ENCODE data around the gene FOXC2.

FOXC2 gene

GRCh38 chr16:86593913-86594620 is 27.4 kb downstream of the FOXC2 start:
- no peak for DNase-seq

GRCh38 chr16:86594721-86595120 is 28.1 kb downstream of the FOXC2 start:
- no peak for DNase-seq

- no peak for DNase-seq
Observed at GRCh38 chr16:86595983-86596605, 29.5 kb downstream of the FOXC2 start.

GRCh38 chr16:86597126-86597879 is 30.7 kb downstream of the FOXC2 start:
- no peak for DNase-seq

GRCh38 chr16:86597880-86598606 is 31.4 kb downstream of the FOXC2 start:
- no peak for DNase-seq

GRCh38 chr16:86598607-86599565 is 32.3 kb downstream of the FOXC2 start:
- DNase-seq, result no peak

- no peak for DNase-seq
Observed at GRCh38 chr16:86601356-86601755, 34.7 kb downstream of the FOXC2 start.

GRCh38 chr16:86602521-86602920 is 35.9 kb downstream of the FOXC2 start:
- no peak for DNase-seq

GRCh38 chr16:86604436-86605193 is 38.0 kb downstream of the FOXC2 start:
- DNase-seq, result peak; percentile 58

GRCh38 chr16:86605950-86606349 is 39.3 kb downstream of the FOXC2 start:
- no peak for DNase-seq

- DNase-seq, result no peak
Observed at GRCh38 chr16:86608301-86608747, 41.7 kb downstream of the FOXC2 start.

GRCh38 chr16:86609115-86609514 is 42.5 kb downstream of the FOXC2 start:
- DNase-seq, result no peak

GRCh38 chr16:86609661-86610060 is 43.0 kb downstream of the FOXC2 start:
- no peak for DNase-seq

GRCh38 chr16:86610779-86611524 is 44.3 kb downstream of the FOXC2 start:
- no peak for DNase-seq

GRCh38 chr16:86611525-86611855 is 44.9 kb downstream of the FOXC2 start:
- no peak for DNase-seq

- DNase-seq, result no peak
Observed at GRCh38 chr16:86611941-86612340, 45.3 kb downstream of the FOXC2 start.

GRCh38 chr16:86614699-86615098 is 48.1 kb downstream of the FOXC2 start:
- no peak for DNase-seq

- DNase-seq, result no peak
Observed at GRCh38 chr16:86616906-86617305, 50.3 kb downstream of the FOXC2 start.

GRCh38 chr16:86618431-86619238 is 52.0 kb downstream of the FOXC2 start:
- DNase-seq, result no peak

Measured in CD4-positive, alpha-beta T cell treated with Interleukin-21 for 1 hour (primary cell).